Measurements from ENCODE around the gene EPHA8. TPM values are rescaled to one million over a fixed set of nuclear protein-coding genes. Genes with fewer than 3 reads are reported as not detected.

EPHA8 gene
- total RNA-seq, 1 donor from 2014 or later, result not detected

DNA sequence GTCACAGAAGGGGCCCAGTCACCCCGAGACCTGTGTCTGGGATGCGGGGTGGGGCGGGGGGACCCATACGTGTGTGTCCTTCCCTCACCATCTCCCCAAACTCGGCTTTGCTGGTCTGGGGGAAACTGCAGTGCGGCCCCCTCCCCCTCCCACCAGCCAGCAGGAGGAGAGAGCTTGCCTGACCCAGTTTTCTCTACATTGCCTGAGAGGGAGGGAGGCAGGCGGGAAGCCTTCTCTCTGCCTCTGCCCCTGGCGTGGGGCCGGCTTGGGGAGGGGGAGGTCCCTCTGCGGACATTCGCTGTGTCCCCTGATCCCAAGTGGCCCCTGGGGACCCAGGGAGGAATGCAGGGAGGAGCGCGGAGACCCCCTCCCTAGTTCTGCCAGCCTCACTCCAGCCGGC is 3.9 kb downstream of the EPHA8 start:
- DNase-seq (ENCODE audit: low spot score), result no peak

DNA sequence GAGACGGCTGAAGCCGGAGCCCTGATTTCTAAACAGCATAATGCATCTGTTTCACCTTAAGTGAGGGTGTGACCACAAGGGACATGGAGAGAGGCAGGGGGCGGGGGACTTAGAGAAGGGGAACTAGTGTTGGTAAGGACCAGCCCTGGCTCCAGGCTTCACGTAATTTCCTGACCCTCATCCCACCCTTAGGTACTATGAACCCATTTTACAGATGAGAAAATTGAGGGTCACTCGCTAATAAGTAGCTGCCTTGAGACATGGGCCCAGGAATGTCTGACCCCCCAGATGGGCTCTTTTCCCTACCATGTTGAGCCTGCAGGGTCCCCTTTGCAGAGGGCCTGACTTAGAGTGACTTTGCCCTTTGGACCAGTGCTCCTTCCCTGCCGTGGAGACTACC is 4.7 kb downstream of the EPHA8 start:
- no peak for DNase-seq (ENCODE audit: low spot score)

GRCh38 chr1:22569269-22569668 is 6.0 kb downstream of the EPHA8 start:
- DNase-seq (ENCODE audit: low spot score), result no peak

GRCh38 chr1:22570140-22570909 is 7.0 kb downstream of the EPHA8 start:
- no peak for DNase-seq (ENCODE audit: low spot score)

GRCh38 chr1:22572818-22573217 is 9.5 kb downstream of the EPHA8 start:
- no peak for DNase-seq (ENCODE audit: low spot score)

- DNase-seq (ENCODE audit: low spot score), result no peak
Observed at GRCh38 chr1:22573237-22573636, 9.9 kb downstream of the EPHA8 start.

DNA sequence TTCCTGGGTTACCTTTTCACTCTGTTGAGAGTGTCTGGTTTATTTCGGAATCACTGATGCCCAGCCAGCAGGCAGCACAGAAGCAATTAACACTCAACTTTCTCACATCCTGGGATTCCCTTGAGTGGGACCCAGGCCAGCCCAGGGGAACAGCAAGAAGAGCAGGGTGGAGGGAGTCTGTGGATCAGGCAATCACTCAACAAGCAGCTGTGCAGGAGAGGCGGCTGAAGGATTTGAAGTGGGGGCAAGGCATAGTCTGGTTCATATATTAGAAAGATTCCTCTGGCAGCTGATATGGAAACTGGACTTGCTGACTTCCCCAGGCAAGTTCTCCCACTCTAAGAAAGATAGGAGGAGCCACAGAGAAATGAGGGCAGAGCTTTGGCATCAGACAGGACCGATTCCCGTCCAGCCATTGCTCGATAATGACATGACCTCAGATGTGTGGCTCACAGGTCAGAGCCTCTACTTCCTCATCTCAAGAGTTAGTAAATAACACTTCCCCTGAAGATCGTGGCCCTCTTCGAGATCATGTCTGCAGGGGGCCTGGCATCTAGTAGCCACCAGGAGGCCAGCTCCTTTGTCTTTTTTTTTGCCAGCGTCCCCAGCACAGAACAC is 12.4 kb downstream of the EPHA8 start:
- DNase-seq (ENCODE audit: low spot score), result no peak

DNA sequence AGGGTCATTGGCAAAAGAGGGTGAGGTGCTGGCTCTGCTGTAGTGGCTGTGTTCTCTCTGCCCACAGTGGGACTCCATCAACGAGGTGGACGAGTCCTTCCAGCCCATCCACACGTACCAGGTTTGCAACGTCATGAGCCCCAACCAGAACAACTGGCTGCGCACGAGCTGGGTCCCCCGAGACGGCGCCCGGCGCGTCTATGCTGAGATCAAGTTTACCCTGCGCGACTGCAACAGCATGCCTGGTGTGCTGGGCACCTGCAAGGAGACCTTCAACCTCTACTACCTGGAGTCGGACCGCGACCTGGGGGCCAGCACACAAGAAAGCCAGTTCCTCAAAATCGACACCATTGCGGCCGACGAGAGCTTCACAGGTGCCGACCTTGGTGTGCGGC is 12.9 kb downstream of the EPHA8 start:
- DNase-seq (ENCODE audit: low spot score), result no peak

GRCh38 chr1:22576617-22577016 is 13.3 kb downstream of the EPHA8 start:
- DNase-seq (ENCODE audit: low spot score), result no peak

- no peak for DNase-seq (ENCODE audit: low spot score)
Observed at GRCh38 chr1:22578732-22579361, 15.6 kb downstream of the EPHA8 start.

DNA sequence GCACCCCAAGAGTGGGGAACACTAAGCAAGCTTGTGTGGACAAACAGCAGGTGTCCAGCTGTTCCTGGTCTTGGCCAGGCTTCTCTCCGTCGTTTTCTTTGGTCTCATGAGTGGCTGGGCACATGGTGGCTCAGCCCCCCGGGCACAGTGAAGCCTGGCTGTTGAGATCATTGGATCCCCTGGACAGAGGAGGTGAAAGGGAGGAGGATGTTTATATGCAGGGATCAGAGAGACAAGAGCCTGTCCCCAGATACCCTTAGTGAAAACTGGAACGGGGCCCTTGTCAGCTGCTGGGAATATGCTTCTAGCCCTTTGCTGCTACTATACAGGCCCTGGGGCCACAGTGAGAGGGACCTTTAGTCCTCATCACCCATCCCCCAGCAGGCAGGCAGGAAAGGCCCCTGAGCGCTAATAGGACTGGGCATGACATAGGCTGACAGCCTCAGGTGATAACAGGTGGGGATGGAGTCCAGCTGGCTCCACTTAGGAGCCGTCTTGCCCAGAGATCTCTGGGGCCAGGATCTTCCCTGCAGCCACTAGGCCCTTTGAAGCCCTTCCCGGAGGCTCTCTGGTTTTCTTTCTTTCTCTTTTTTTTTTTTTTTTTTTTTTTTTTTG is 16.4 kb downstream of the EPHA8 start:
- DNase-seq (ENCODE audit: low spot score), result no peak

DNA sequence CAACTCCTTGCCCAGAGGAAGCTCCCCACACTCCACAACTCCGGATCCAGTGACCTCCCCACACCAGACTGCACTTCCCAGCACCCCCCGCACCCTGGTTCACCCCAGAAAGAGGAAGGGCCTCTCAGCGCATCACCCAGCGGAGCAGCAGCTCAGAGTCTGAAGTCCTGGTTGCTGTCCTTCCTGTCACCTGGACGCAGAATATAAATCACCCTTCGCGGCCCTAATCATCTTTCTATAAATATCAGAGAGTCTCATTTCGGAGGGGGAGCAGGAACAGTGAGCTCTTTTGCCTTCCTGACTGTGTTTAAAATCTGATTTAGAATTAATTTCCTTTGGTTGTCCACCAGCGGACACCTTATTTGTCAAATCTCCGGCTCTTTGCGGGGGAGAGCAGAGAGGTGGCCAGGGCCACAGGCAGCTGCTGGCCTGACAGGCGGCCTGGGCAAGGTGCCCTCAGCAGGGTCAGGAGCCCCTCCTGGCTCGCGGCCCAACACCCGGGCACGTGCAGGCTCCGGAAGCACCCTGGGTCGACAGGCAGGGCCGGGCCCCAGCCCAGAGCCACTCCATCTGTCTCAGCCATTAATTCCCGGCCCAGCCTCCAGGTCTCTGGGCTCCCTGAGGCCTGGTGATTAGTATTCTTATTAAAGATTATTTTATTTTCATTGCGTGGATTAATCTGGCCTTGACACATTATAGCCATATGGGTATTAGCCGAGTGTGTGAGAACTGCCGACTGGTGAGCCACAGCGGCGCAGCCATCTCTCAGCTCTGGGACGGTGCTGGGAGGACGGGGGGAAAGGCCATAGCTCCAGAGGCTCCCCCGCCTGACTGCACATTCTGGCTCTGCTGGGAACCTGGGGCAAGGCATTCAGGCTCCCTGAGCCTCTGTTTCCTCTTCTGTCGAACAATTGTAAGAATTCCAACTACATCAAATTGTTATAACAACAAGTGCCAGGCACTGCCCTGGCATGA is 19.7 kb downstream of the EPHA8 start:
- no peak for DNase-seq (ENCODE audit: low spot score)

GRCh38 chr1:22584001-22584562 is 20.8 kb downstream of the EPHA8 start:
- DNase-seq (ENCODE audit: low spot score), result no peak

GRCh38 chr1:22584970-22585369 is 21.7 kb downstream of the EPHA8 start:
- no peak for DNase-seq (ENCODE audit: low spot score)

DNA sequence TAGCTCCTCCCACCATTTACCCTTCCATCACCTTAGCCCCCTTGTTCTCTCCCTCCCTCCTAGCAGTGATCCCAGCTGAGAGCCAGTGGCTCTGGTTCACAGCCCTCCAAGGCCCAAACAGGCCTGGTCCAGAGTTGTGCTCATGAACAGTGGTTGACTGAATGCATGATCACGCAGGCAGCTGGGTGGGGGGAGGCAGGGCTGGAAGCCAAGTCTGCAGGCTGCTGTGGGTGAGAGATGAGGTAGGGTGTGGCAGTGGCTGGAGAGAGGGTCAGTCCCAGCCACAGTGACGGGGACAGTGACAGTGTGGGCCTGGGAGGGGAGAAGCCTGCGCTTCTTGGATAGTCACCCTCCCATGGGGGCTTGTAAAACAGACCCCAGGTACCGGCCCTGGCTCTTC is 22.2 kb downstream of the EPHA8 start:
- DNase-seq (ENCODE audit: low spot score), result no peak

- DNase-seq (ENCODE audit: low spot score), result no peak
Observed at GRCh38 chr1:22586356-22587130, 23.3 kb downstream of the EPHA8 start.

DNA sequence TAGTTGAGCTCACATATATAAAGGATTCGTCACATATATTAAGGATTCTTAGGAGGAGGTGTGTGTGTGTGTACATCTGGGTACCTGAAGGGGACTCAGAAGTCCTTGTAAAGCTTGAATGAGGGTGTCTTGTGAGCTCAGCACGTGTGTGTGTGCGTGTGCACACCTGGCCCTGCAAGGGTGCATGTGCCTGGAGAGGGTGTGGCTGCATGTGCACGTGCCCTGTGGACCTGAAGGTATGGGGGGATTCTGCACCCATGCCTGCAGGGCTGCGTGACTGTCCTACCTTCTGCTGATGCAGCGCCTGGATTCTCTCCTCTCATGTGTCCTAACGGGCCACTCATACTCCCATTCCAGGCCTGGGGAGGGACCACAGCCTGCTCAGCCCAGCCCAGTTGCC is 24.0 kb downstream of the EPHA8 start:
- no peak for DNase-seq (ENCODE audit: low spot score)

- DNase-seq (ENCODE audit: low spot score), result no peak
Observed at GRCh38 chr1:22588899-22589422, 25.7 kb downstream of the EPHA8 start.

DNA sequence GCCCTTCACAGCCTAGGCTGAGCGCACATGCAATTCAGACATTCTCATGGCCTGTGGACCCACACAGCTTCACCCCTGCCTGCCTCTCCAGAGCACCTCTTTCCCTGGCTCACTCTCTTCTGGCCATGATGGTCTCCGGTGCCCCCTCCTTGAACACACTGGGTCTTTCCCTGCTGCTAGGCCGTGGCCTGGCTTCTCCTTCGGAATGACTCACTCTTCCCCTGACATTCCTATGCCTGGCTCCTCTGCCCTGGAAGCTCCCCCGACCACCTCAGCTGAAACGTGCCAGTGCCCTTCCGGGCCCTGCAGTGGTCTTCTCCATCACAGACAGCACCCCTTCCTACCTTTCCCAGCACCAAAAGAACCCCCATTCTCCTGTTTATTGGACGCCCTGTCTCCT is 28.3 kb downstream of the EPHA8 start:
- DNase-seq (ENCODE audit: low spot score), result no peak

DNA sequence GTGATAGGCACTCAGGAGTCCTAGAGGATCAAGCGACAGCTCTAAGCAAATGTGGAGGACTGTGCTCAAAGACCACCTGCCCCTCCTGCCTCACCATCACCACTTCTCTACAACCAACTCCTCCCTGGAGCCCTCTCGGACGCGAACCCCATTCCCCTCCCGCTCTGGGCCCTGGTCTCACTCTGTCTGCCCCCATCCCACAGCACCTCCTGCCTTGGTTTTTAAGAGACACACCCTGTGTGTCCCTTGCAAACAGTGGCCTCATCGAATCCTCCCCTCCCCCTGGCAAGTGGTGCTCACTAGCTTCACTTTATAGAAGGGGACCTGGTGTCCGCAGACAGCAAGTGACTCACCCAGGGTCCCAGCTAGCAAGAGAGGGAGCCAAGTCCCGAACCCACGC is 28.8 kb downstream of the EPHA8 start:
- DNase-seq (ENCODE audit: low spot score), result no peak

All from mucosa of gallbladder (tissue), 1 donor.